GM12864 (cell line): Measurements from ENCODE around the gene DHCR7.

Experiments used
- DNase-seq: peaks from one replicate; pipeline ENCODE4 v3.0.0-alpha.2; 2011; ENCODE audit warnings: low read depth
- H3K4me3 ChIP-seq: 2 replicates; pipeline ENCODE4 v1.5.1; 2011; ENCODE audit warnings: mild to moderate bottlenecking, low read depth, low read length, control low read depth
- CTCF ChIP-seq: IDR thresholded peaks from 2 replicates; pipeline ENCODE4 v1.5.1; 2011; ENCODE audit warnings: low read depth, mild to moderate bottlenecking, moderate library complexity, low read length, control low read depth, inconsistent platforms; ENCODE audit errors: missing control alignments

The DHCR7 gene

GRCh38 chr11:71387200-71387599 is 61.0 kb downstream of the DHCR7 start:
- DNase-seq = no peak
- TF ChIP-seq CTCF = no peak
- no peak overlapping the region for H3K4me3 ChIP-seq

- H3K4me3 ChIP-seq = no peak overlapping the region
- no peak for DNase-seq
- no peak for TF ChIP-seq CTCF
Measured at GRCh38 chr11:71386202-71386601, 62.0 kb downstream of the DHCR7 start.

DNA sequence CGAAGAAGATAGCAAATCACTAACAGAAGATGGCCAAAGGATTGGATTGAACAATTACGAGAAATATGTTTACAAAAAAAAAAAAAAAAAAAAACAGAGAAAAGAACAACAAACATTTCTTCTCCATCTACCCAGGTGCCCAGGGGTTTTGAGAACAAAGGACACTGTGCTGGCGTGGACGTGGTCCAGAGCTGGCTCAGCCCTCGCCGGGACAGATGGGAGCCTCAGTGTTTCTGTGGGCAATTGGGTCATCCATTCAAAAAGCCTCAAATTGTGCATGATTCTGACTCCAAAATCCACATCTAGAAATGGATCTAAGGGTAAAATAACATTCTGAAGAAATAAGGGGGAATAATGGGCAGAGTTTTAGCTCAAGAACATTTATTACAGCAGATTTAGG is 63.1 kb downstream of the DHCR7 start:
- DNase-seq = no peak
- H3K4me3 ChIP-seq = no peak overlapping the region
- no peak for TF ChIP-seq CTCF

DNA sequence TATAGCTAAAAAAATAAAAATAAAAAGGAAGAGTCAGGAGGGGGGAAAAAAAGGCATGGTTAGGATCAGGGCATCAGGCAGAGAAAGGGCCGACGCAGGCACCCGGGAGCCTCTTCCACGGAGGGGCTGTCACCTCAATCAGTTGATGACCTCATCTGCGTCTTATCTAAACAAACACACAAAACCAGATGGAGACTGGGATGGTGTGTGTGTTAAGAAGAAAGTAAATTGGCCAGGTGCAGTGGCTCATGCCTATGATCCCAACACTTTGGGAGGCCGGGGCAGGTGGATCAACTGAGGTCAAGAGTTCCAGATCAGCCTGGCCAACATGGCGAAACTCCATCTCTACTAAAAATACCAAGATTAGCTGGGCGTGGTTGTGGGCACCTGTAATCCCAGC is 63.6 kb downstream of the DHCR7 start:
- H3K4me3 ChIP-seq = no peak overlapping the region
- DNase-seq = no peak
- TF ChIP-seq CTCF = no peak
